ENCODE results near the gene SSUH2. TPM values are rescaled to one million over a fixed set of nuclear protein-coding genes. Genes with fewer than 3 reads are reported as not detected.
"Not testable (repeated sequence)": the region's sequence is repeated elsewhere in the genome, so short reads cannot be mapped to it uniquely, and the experiment has no call there.

Gene SSUH2
- not detected in 2 replicates for total RNA-seq
- long read RNA-seq: 0 reads

- no peaks in the 10 kb centered on the region for H3K4me1 Mint-ChIP-seq (ENCODE audit: unreplicated experiment)
- H3K27ac Mint-ChIP-seq (ENCODE audit: unreplicated experiment): no peak within 1 kb of the TSS
- TF ChIP-seq CTCF (IDR thresholded peaks at IDR 0.05): no peak
- no peak for DNase-seq (ENCODE audit: extremely low spot score, unreplicated experiment)
- peaks cover 4% of the 10 kb centered on the region for H3K27me3 Mint-ChIP-seq (ENCODE audit: unreplicated experiment)
- no peak within 1 kb of the TSS for H3K4me3 Mint-ChIP-seq (ENCODE audit: unreplicated experiment)
- no peaks in the 10 kb centered on the region for H3K36me3 Mint-ChIP-seq (ENCODE audit: unreplicated experiment)
- H3K9me3 Mint-ChIP-seq (ENCODE audit: unreplicated experiment): no peaks in the 10 kb centered on the region
These were observed at the start of gene SSUH2 for GRCh38 chr3:8644748-8645390. Gene SSUH2, minus strand, starts transcription at chr3:8644798. Its CDS starts 40 bp downstream, at chr3:8644758.

GRCh38 chr3:8691295-8691694, 46.7 kb upstream of the SSUH2 start:
- not testable (repeated sequence) for H3K27ac Mint-ChIP-seq (ENCODE audit: unreplicated experiment); DNase-seq (ENCODE audit: extremely low spot score, unreplicated experiment); H3K36me3 Mint-ChIP-seq (ENCODE audit: unreplicated experiment); H3K4me3 Mint-ChIP-seq (ENCODE audit: unreplicated experiment); H3K4me1 Mint-ChIP-seq (ENCODE audit: unreplicated experiment); H3K9me3 Mint-ChIP-seq (ENCODE audit: unreplicated experiment); H3K27me3 Mint-ChIP-seq (ENCODE audit: unreplicated experiment)

GRCh38 chr3:8684992-8685391, 40.4 kb upstream of the SSUH2 start:
- not testable (repeated sequence) for H3K9me3 Mint-ChIP-seq (ENCODE audit: unreplicated experiment); H3K27me3 Mint-ChIP-seq (ENCODE audit: unreplicated experiment); H3K4me3 Mint-ChIP-seq (ENCODE audit: unreplicated experiment); H3K27ac Mint-ChIP-seq (ENCODE audit: unreplicated experiment); DNase-seq (ENCODE audit: extremely low spot score, unreplicated experiment); H3K36me3 Mint-ChIP-seq (ENCODE audit: unreplicated experiment); H3K4me1 Mint-ChIP-seq (ENCODE audit: unreplicated experiment)

- not testable (repeated sequence) for H3K9me3 Mint-ChIP-seq (ENCODE audit: unreplicated experiment); H3K4me1 Mint-ChIP-seq (ENCODE audit: unreplicated experiment); H3K27ac Mint-ChIP-seq (ENCODE audit: unreplicated experiment); DNase-seq (ENCODE audit: extremely low spot score, unreplicated experiment); H3K27me3 Mint-ChIP-seq (ENCODE audit: unreplicated experiment); H3K36me3 Mint-ChIP-seq (ENCODE audit: unreplicated experiment); H3K4me3 Mint-ChIP-seq (ENCODE audit: unreplicated experiment)
These were observed 38.4 kb upstream of the SSUH2 start for GRCh38 chr3:8682850-8683574.

GRCh38 chr3:8681881-8682538, 37.4 kb upstream of the SSUH2 start:
- not testable (repeated sequence) for H3K27ac Mint-ChIP-seq (ENCODE audit: unreplicated experiment); H3K4me3 Mint-ChIP-seq (ENCODE audit: unreplicated experiment); H3K9me3 Mint-ChIP-seq (ENCODE audit: unreplicated experiment); H3K36me3 Mint-ChIP-seq (ENCODE audit: unreplicated experiment); DNase-seq (ENCODE audit: extremely low spot score, unreplicated experiment); H3K27me3 Mint-ChIP-seq (ENCODE audit: unreplicated experiment)
- peaks cover 10% of the 10 kb centered on the region for H3K4me1 Mint-ChIP-seq (ENCODE audit: unreplicated experiment)

- H3K9me3 Mint-ChIP-seq (ENCODE audit: unreplicated experiment): no peaks in the 10 kb centered on the region
- no peak for DNase-seq (ENCODE audit: extremely low spot score, unreplicated experiment)
- no peak overlapping the region for H3K27ac Mint-ChIP-seq (ENCODE audit: unreplicated experiment)
- H3K27me3 Mint-ChIP-seq (ENCODE audit: unreplicated experiment): no peaks in the 10 kb centered on the region
- peaks cover 10% of the 10 kb centered on the region for H3K4me1 Mint-ChIP-seq (ENCODE audit: unreplicated experiment)
- H3K36me3 Mint-ChIP-seq (ENCODE audit: unreplicated experiment): no peaks in the 10 kb centered on the region
- no peak for TF ChIP-seq CTCF (IDR thresholded peaks at IDR 0.05)
- H3K4me3 Mint-ChIP-seq (ENCODE audit: unreplicated experiment): no peak overlapping the region
These were observed 36.8 kb upstream of the SSUH2 start for GRCh38 chr3:8681349-8681748.

GRCh38 chr3:8679817-8680553, 35.4 kb upstream of the SSUH2 start:
- not testable (repeated sequence) for H3K27me3 Mint-ChIP-seq (ENCODE audit: unreplicated experiment); DNase-seq (ENCODE audit: extremely low spot score, unreplicated experiment); H3K36me3 Mint-ChIP-seq (ENCODE audit: unreplicated experiment); H3K9me3 Mint-ChIP-seq (ENCODE audit: unreplicated experiment); H3K4me3 Mint-ChIP-seq (ENCODE audit: unreplicated experiment); H3K27ac Mint-ChIP-seq (ENCODE audit: unreplicated experiment)
- peaks cover 10% of the 10 kb centered on the region for H3K4me1 Mint-ChIP-seq (ENCODE audit: unreplicated experiment)

Measured in osteocyte (in vitro differentiated cells).